Endothelial cell of umbilical vein (primary cell): Measurements from ENCODE around the gene HTN1. TPM values are rescaled to one million over a fixed set of nuclear protein-coding genes. Genes with fewer than 3 reads are reported as not detected.
"Not testable (repeated sequence)": the region's sequence is repeated elsewhere in the genome, so short reads cannot be mapped to it uniquely, and the experiment has no call there.

Experiments
- BruUV-seq: library from RNA; stranded (reverse); fragments of 400-500 nt; replicated peaks from 2 replicates; lab custom pipeline; 2021; lab: Mats Ljungman, UMichigan
- CTCF ChIA-PET: fragments of 300-600, 350-600 bp; sonication (Branson Sonifier 250); formaldehyde crosslinking; loops from one replicate; lab custom pipeline; 2021; ENCODE audit warnings: antibody characterized with exemption, inconsistent platforms; lab: Charles Lee
- POLR2A ChIA-PET: fragments of 300-600, 350-600 bp; sonication (Branson Sonifier 250); formaldehyde crosslinking; loops from one replicate; lab custom pipeline; 2021; ENCODE audit warnings: antibody characterized with exemption, inconsistent platforms; lab: Charles Lee
- DNase-seq: peaks from one replicate; pipeline ENCODE4 v3.0.0-alpha.2; 2011; ENCODE audit warnings: low read depth, low spot score
- FAIRE-seq: peaks from 2 replicates; lab custom pipeline; 2011; peaks lifted over from hg19 to GRCh38; lab: Jason Lieb, UNC
- H2AFZ ChIP-seq: 2 replicates; pipeline ENCODE4 v1.6.0; 2012; ENCODE audit warnings: low read depth, low read length, control low read depth, inconsistent platforms
- H3K27ac ChIP-seq: 2 replicates; pipeline ENCODE4 v1.5.1; 2011; ENCODE audit warnings: low read depth, mild to moderate bottlenecking, control low read depth, low read length, moderate library complexity; ENCODE audit not compliant: insufficient read depth
- H3K27me3 ChIP-seq, 2 experiments: 2 replicates each; pipeline versions ENCODE4 v1.6.0 to v1.6.1; 2011; ENCODE audit warnings: low read length in 2 of 2, mixed read lengths in 1 of 2; ENCODE audit not compliant: control insufficient read depth in 2 of 2, insufficient read depth in 2 of 2
- H3K36me3 ChIP-seq, 2 experiments: 2 replicates in 1 of 2; 3 replicates in 1 of 2; pipeline ENCODE4 v1.5.1; 2011; ENCODE audit warnings: low read length in 2 of 2, mild to moderate bottlenecking in 1 of 2, moderate library complexity in 1 of 2; ENCODE audit not compliant: control insufficient read depth in 2 of 2, insufficient read depth in 2 of 2; ENCODE audit errors: extremely low read depth in 1 of 2
- H3K4me1 ChIP-seq: 3 replicates; pipeline ENCODE4 v1.5.1; 2011; ENCODE audit warnings: mild to moderate bottlenecking, low read length; ENCODE audit not compliant: control insufficient read depth, insufficient read depth; ENCODE audit errors: extremely low read depth
- H3K4me2 ChIP-seq: 2 replicates; pipeline ENCODE4 v1.6.1; 2011; ENCODE audit warnings: low read length, control low read depth, mixed read lengths; ENCODE audit not compliant: insufficient read depth
- H3K4me3 ChIP-seq, 3 experiments: fragments of 200-600 bp in 1 of 3; sonication (generic), shearing (Covaris generic) in 1 of 3; replicated peaks in 1 of 3; 2 replicates each; pipeline ENCODE4 v1.5.1; 2011 to 2016; ENCODE audit warnings: control low read depth in 3 of 3, low read length in 3 of 3, mild to moderate bottlenecking in 2 of 3, inconsistent platforms in 1 of 3, low read depth in 1 of 3, moderate library complexity in 1 of 3; ENCODE audit not compliant: insufficient read depth in 1 of 3
- H3K79me2 ChIP-seq: 2 replicates; pipeline ENCODE4 v1.6.0; 2012; ENCODE audit warnings: low read length, inconsistent platforms; ENCODE audit not compliant: control insufficient read depth, insufficient read depth
- H3K9ac ChIP-seq: replicated peaks from 2 replicates; pipeline ENCODE3; 2011; ENCODE audit warnings: low read length, control low read depth; ENCODE audit not compliant: insufficient read depth; ENCODE audit errors: extremely low read depth
- H3K9me1 ChIP-seq: replicated peaks from 3 replicates; pipeline ENCODE4 v1.6.0; 2011; ENCODE audit warnings: mild to moderate bottlenecking, low read length; ENCODE audit not compliant: control insufficient read depth, insufficient read depth; ENCODE audit errors: extremely low read depth
- H3K9me3 ChIP-seq: replicated peaks from 2 replicates; pipeline ENCODE4 v1.5.1; 2012; ENCODE audit warnings: low read length, inconsistent platforms; ENCODE audit not compliant: control insufficient read depth, insufficient read depth
- H4K20me1 ChIP-seq: replicated peaks from 2 replicates; pipeline ENCODE3; 2011; ENCODE audit warnings: mild to moderate bottlenecking, low read length; ENCODE audit not compliant: control insufficient read depth, insufficient read depth; ENCODE audit errors: extremely low read depth
- CTCF ChIP-seq, 2 donors: IDR thresholded peaks; 1 replicate in 1 of 2; 2 replicates in 1 of 2; pipeline ENCODE4 v1.5.1; 2011; ENCODE audit warnings: low read length in 2 of 2, mild to moderate bottlenecking in 2 of 2, moderate library complexity in 2 of 2, control low read depth in 1 of 2, inconsistent platforms in 1 of 2, low read depth in 1 of 2; ENCODE audit not compliant: insufficient read depth in 1 of 2; ENCODE audit errors: extremely low read depth in 1 of 2
- EZH2 ChIP-seq: IDR thresholded peaks from 2 replicates; pipeline ENCODE4 v1.6.1; 2012; ENCODE audit warnings: borderline replicate concordance, low read depth, mild to moderate bottlenecking, moderate library complexity, low read length, inconsistent platforms; ENCODE audit not compliant: severe bottlenecking
- FOS ChIP-seq: IDR thresholded peaks from 2 replicates; pipeline ENCODE4 v1.6.1; 2011; ENCODE audit warnings: mild to moderate bottlenecking, low read length, moderate library complexity, borderline replicate concordance; ENCODE audit not compliant: insufficient read depth
- GATA2 ChIP-seq: IDR thresholded peaks from 2 replicates; pipeline ENCODE4 v1.7.0; 2011; ENCODE audit warnings: low read depth, mild to moderate bottlenecking, moderate library complexity, mixed read lengths, low read length; ENCODE audit not compliant: insufficient read length, insufficient read depth
- JUN ChIP-seq: IDR thresholded peaks from 2 replicates; pipeline ENCODE4 v1.6.1; 2011; ENCODE audit warnings: borderline replicate concordance, low read depth; ENCODE audit not compliant: insufficient read length, insufficient read depth
- MAX ChIP-seq: IDR thresholded peaks from 2 replicates; pipeline ENCODE4 v1.6.1; 2011; ENCODE audit not compliant: insufficient read depth, insufficient read length
- MYC ChIP-seq: IDR thresholded peaks from one replicate; pipeline ENCODE4 v1.6.1; 2011; ENCODE audit warnings: mild to moderate bottlenecking, low read depth, low read length
- POLR2A ChIP-seq: IDR thresholded peaks from 2 replicates; pipeline ENCODE4 v1.6.1; 2012; ENCODE audit warnings: low read depth, mild to moderate bottlenecking, control low read depth, low read length
- POLR2AphosphoS5 ChIP-seq: IDR thresholded peaks from 2 replicates; pipeline ENCODE4 v1.6.1; 2012; ENCODE audit warnings: low read depth, mild to moderate bottlenecking, control low read depth, low read length, moderate library complexity; ENCODE audit not compliant: insufficient read depth
- dilution Hi-C: fragments of 300-500 bp; cut with MboI; formaldehyde crosslinking; loops from one replicate; pipeline ENCODE4 v1.15.0; 2019; ENCODE audit warnings: low sequenced_read_pairs; ENCODE audit not compliant: extremely low pct_ligation_motif_present
- intact Hi-C: fragments of 100-400 bp; cut with micrococcal nuclease; formaldehyde crosslinking; loops from one replicate; pipeline ENCODE4 v1.10.0; 2022
- polyA plus RNA-seq, 4 experiments: library from polyadenylated mRNA; depleted of rRNA in 3 of 4; stranded (reverse) in 3 of 4; unstranded in 1 of 4; fragments of >200 nt; gene quantifications; 2 replicates each; pipeline versions ENCODE4 v1.2.1 to v1.2.3, GENCODE V29; 2011 to 2012; ENCODE audit warnings: missing spikeins in 1 of 4
- total RNA-seq: library from RNA; stranded (reverse); gene quantifications from 2 replicates; pipeline ENCODE4 v1.2.3, GENCODE V29; 2021

Gene HTN1
- total and polyA plus RNA-seq, 2 donors (not counting 3 experiments of a cell fraction or from before 2014, with no cell fraction given), result not detected

GRCh38 chr4:70019006-70019405 lies 31.2 kb upstream of the HTN1 start:
- FAIRE-seq, H3K36me3 ChIP-seq, H3K9me1 ChIP-seq, H3K9me3 ChIP-seq, intact Hi-C loops, H3K79me2 ChIP-seq, H2AFZ ChIP-seq, BruUV-seq, H3K9ac ChIP-seq, H3K4me2 ChIP-seq, POLR2A ChIA-PET, H3K4me3 ChIP-seq, dilution Hi-C loops, H3K4me1 ChIP-seq, H3K27me3 ChIP-seq, H4K20me1 ChIP-seq, DNase-seq, H3K27ac ChIP-seq, CTCF ChIA-PET: not testable (repeated sequence)

- Histone ChIP-seq H3K9ac (no peak overlapping the region), H4K20me1 (no peaks in the 10 kb centered on the region), H3K27ac (no peak overlapping the region), H3K4me2 (no peak overlapping the region), H3K36me3 (no peaks in the 10 kb centered on the region), H3K4me1 (no peaks in the 10 kb centered on the region), H2AFZ (no peak overlapping the region), H3K27me3 (no peaks in the 10 kb centered on the region), H3K4me3 (no peak overlapping the region), H3K9me1 (no peaks in the 10 kb centered on the region), H3K79me2 (no peaks in the 10 kb centered on the region), H3K9me3 (no peaks in the 10 kb centered on the region)
- ChIA-PET CTCF (no interaction called here), POLR2A (no interaction called here)
- DNase-seq, result no peak
- dilution Hi-C loops (no loop called here), intact Hi-C loops (no loop called here)
- FAIRE-seq, result no peak
- no TSS peak for BruUV-seq
- TF ChIP-seq FOS (no peak), POLR2A (no peak), JUN (no peak), CTCF (IDR thresholded peaks at IDR 0.05; ENCODE audit: extremely low read depth in 1 of 2, insufficient read depth in 1 of 2, low read depth in 1 of 2, low read length in 2 of 2) (no peak), MYC (no peak), EZH2 (no peak), MAX (no peak), POLR2AphosphoS5 (no peak), GATA2 (no peak)
These were observed 27.0 kb upstream of the HTN1 start for GRCh38 chr4:70023218-70023617.
